HG02885 (cell line): ENCODE results near the gene LYPD8.

Source experiments
- ATAC-seq: cut with Tn5 transposase; IDR thresholded peaks from one replicate; pipeline ENCODE4 v1.9.1; 2021; ENCODE audit warnings: mild to moderate bottlenecking; ENCODE audit not compliant: unreplicated experiment, poor library complexity

LYPD8 gene

GRCh38 chr1:248759644-248760043 lies 4.1 kb upstream of the LYPD8 start:
- ATAC-seq, result no peak

GRCh38 chr1:248758352-248758751 lies 2.8 kb upstream of the LYPD8 start:
- ATAC-seq, result no peak

- no peak for ATAC-seq
Observed at GRCh38 chr1:248757784-248758195, 2.2 kb upstream of the LYPD8 start.

- ATAC-seq, result no peak
Observed at GRCh38 chr1:248756636-248757035, 1.1 kb upstream of the LYPD8 start.

- ATAC-seq, result no peak
Observed at GRCh38 chr1:248756151-248756550, 592 bp upstream of the LYPD8 start.

- ATAC-seq, result no peak
Observed at GRCh38 chr1:248753708-248754280, 1.8 kb downstream of the LYPD8 start.

GRCh38 chr1:248753029-248753594 lies 2.4 kb downstream of the LYPD8 start:
- ATAC-seq, result no peak

GRCh38 chr1:248752161-248753028 lies 3.2 kb downstream of the LYPD8 start:
- no peak for ATAC-seq

GRCh38 chr1:248751635-248752034 lies 3.9 kb downstream of the LYPD8 start:
- ATAC-seq, result no peak

- no peak for ATAC-seq
Observed at GRCh38 chr1:248751142-248751541, 4.4 kb downstream of the LYPD8 start.

- no peak for ATAC-seq
Observed at GRCh38 chr1:248750496-248750895, 5.1 kb downstream of the LYPD8 start.

GRCh38 chr1:248748211-248748610 lies 7.3 kb downstream of the LYPD8 start:
- ATAC-seq, result no peak

GRCh38 chr1:248740876-248741275 lies 14.7 kb downstream of the LYPD8 start:
- no peak for ATAC-seq

- ATAC-seq, result no peak
Observed at GRCh38 chr1:248739572-248740205, 15.9 kb downstream of the LYPD8 start.

GRCh38 chr1:248737457-248737856 lies 18.1 kb downstream of the LYPD8 start:
- no peak for ATAC-seq

- ATAC-seq, result no peak
Observed at GRCh38 chr1:248736977-248737376, 18.6 kb downstream of the LYPD8 start.

- ATAC-seq, result no peak
Observed at GRCh38 chr1:248733566-248733965, 22.0 kb downstream of the LYPD8 start.

- ATAC-seq, result no peak
Observed at GRCh38 chr1:248730507-248731335, 24.8 kb downstream of the LYPD8 start.

- ATAC-seq, result no peak
Observed at GRCh38 chr1:248714248-248714647, 41.3 kb downstream of the LYPD8 start.

- no peak for ATAC-seq
Observed at GRCh38 chr1:248710305-248710900, 45.2 kb downstream of the LYPD8 start.
